NB4 (cell line): ENCODE measurements around the gene TEX13C.

Source experiments
- CTCF ChIP-seq: IDR thresholded peaks from one replicate; pipeline ENCODE4 v1.5.1; 2012; ENCODE audit warnings: low read depth, low read length
- POLR2A ChIP-seq: IDR thresholded peaks from 2 replicates; pipeline ENCODE4 v1.6.1; 2011; ENCODE audit warnings: mild to moderate bottlenecking; ENCODE audit not compliant: insufficient read length; ENCODE audit errors: extremely low read depth

- TF ChIP-seq POLR2A (no peak), CTCF (no peak)
Observed at GRCh38 chrX:125326599-125326998, 6.9 kb downstream of the TEX13C start.
